GM06990 (cell line): ENCODE results near the gene DARS1.

Experiments used
- DNase-seq: peaks from one replicate; pipeline ENCODE4 v3.0.0-alpha.2; 2011; ENCODE audit not compliant: insufficient read length; ENCODE audit errors: extremely low read depth
- H3K27me3 ChIP-seq: replicated peaks from 2 replicates; pipeline ENCODE4 v1.6.0; 2011; ENCODE audit warnings: low read length; ENCODE audit not compliant: control insufficient read depth, insufficient read depth
- H3K36me3 ChIP-seq: 2 replicates; pipeline ENCODE4 v1.5.1; 2011; ENCODE audit warnings: low read length; ENCODE audit not compliant: control insufficient read depth, insufficient read depth
- H3K4me3 ChIP-seq: replicated peaks from 2 replicates; pipeline ENCODE4 v1.5.1; 2011; ENCODE audit warnings: low read depth, mild to moderate bottlenecking, control low read depth, low read length
- TF ChIP-seq, protein P1 (sequence below): IDR thresholded peaks from 2 replicates; pipeline ENCODE4 v1.5.1; 2011; ENCODE audit warnings: low read length, control low read depth, mild to moderate bottlenecking, inconsistent platforms; ENCODE audit not compliant: insufficient read depth, poor library complexity, severe bottlenecking

DARS1 gene

DNA sequence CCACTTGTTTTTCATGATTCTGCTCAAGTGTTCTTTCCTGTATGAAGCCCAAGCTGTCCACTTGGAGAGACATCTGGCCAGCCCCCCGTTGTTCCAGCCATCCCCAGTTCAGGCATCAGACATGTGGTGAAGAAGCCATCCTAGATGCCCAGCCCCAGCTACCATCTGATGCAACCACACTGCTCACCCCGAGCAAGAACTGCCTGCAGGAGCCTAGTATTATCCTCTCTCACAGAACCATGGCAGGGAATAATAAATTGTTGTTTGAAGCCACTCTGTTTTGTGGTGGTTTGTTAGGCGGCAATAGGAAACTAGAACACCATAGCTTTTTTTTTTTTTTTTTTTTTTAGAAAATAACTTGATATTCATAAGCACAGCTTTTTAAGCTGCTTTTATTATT is 19.5 kb upstream of the DARS1 start:
- no peaks in the 10 kb centered on the region for H3K36me3 ChIP-seq
- no peak overlapping the region for H3K4me3 ChIP-seq
- no peak for DNase-seq
- H3K27me3 ChIP-seq = no peaks in the 10 kb centered on the region
- TF ChIP-seq, protein P1, sequence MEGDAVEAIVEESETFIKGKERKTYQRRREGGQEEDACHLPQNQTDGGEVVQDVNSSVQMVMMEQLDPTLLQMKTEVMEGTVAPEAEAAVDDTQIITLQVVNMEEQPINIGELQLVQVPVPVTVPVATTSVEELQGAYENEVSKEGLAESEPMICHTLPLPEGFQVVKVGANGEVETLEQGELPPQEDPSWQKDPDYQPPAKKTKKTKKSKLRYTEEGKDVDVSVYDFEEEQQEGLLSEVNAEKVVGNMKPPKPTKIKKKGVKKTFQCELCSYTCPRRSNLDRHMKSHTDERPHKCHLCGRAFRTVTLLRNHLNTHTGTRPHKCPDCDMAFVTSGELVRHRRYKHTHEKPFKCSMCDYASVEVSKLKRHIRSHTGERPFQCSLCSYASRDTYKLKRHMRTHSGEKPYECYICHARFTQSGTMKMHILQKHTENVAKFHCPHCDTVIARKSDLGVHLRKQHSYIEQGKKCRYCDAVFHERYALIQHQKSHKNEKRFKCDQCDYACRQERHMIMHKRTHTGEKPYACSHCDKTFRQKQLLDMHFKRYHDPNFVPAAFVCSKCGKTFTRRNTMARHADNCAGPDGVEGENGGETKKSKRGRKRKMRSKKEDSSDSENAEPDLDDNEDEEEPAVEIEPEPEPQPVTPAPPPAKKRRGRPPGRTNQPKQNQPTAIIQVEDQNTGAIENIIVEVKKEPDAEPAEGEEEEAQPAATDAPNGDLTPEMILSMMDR = no peak

- no peak for DNase-seq
- no peaks in the 10 kb centered on the region for H3K36me3 ChIP-seq
- H3K27me3 ChIP-seq = no peaks in the 10 kb centered on the region
- TF ChIP-seq, protein P1 = no peak
- no peak overlapping the region for H3K4me3 ChIP-seq
Observed at GRCh38 chr2:136001131-136001530, 15.7 kb upstream of the DARS1 start.

DNA sequence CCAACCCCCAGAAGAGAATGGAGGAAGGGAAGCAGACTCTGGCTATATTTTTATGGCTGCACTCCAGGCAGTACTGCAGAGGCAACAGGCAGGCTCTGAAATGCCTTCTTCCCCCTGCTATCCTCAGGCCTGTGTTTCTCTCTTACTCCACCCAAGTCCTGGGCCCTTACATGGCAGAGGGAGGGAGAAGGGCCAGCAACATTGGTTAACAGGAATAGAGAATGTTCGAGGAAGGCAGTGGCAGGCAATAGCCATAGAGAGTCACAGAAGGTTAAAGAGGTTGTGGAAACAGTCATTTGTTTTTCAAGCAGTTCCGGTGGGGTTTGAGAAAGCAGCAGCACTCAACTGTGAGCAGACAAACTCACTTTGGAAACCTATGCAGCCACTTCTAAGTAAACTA is 15.1 kb upstream of the DARS1 start:
- H3K4me3 ChIP-seq = no peak overlapping the region
- TF ChIP-seq, protein P1 = no peak

GRCh38 chr2:135999899-136000298 is 14.5 kb upstream of the DARS1 start:
- DNase-seq = no peak
- H3K36me3 ChIP-seq = no peaks in the 10 kb centered on the region
- no peaks in the 10 kb centered on the region for H3K27me3 ChIP-seq

More for the DNA sequence above, 15.1 kb upstream of the DARS1 start:
- no peak for DNase-seq
- H3K36me3 ChIP-seq = no peaks in the 10 kb centered on the region
- no peaks in the 10 kb centered on the region for H3K27me3 ChIP-seq

DNA sequence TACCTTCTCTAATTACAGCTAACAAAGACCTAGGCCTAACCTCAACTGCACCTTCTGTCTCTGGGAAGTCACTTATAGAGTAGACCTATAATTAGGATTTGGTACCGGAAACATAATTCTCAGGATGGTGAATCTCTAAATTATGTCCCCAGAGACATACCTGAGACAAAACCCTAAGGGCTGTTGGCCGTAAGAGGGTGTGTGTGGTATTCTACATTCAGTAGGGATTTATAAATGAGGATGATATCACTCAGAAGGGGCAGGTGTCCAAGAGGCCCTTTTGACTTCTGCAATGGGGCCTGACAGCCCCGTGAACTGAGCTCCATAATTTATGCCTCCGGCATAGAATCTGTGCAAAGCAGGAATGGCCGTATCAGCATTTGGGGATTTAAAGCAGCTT is 13.5 kb upstream of the DARS1 start:
- TF ChIP-seq, protein P1 = no peak
- DNase-seq = no peak
- no peaks in the 10 kb centered on the region for H3K27me3 ChIP-seq
- H3K36me3 ChIP-seq = no peaks in the 10 kb centered on the region
- no peak overlapping the region for H3K4me3 ChIP-seq

More at GRCh38 chr2:135999899-136000298, 14.5 kb upstream of the DARS1 start:
- no peak overlapping the region for H3K4me3 ChIP-seq
- TF ChIP-seq, protein P1 = no peak

GRCh38 chr2:135997380-135997779 is 12.0 kb upstream of the DARS1 start:
- DNase-seq = no peak
- Histone ChIP-seq H3K4me3 (no peak overlapping the region), H3K36me3 (no peaks in the 10 kb centered on the region), H3K27me3 (no peaks in the 10 kb centered on the region)
- TF ChIP-seq, protein P1 = peak; percentile 30
